Heart left ventricle (tissue), 16 donors: ENCODE measurements around the gene LPXN. TPM values are rescaled to one million over a fixed set of nuclear protein-coding genes. Genes with fewer than 3 reads are reported as not detected.

Source experiments
- ATAC-seq, 4 donors: fragments of 200-7000 bp; cut with Tn5 transposase; one replicate each; pipeline ENCODE4 v1.9.1; 2020 to 2022; ENCODE audit warnings: moderate library complexity in 4 of 4, mild to moderate bottlenecking in 3 of 4, moderate number of reproducible peaks in 1 of 4
- DNase-seq, 5 donors: peaks; one replicate each; pipeline ENCODE4 v3.0.0-alpha.2; 2020
- H3K27ac ChIP-seq, 12 donors: fragments of 200-600 bp; sonication (generic) in 4 of 12; one replicate each; pipeline versions ENCODE4 v1.5.0 to v1.8.0; 2016 to 2022; ENCODE audit warnings: mild to moderate bottlenecking in 2 of 12
- H3K27me3 ChIP-seq, 9 donors: fragments of 200-600 bp; sonication (generic) in 2 of 9; one replicate each; pipeline versions ENCODE4 v1.5.1 to v1.8.0; 2016 to 2022; ENCODE audit warnings: mild to moderate bottlenecking in 3 of 9
- H3K36me3 ChIP-seq, 9 donors: fragments of 200-600 bp; sonication (generic) in 2 of 9; one replicate each; pipeline versions ENCODE4 v1.5.0 to v1.8.0; 2018 to 2022; ENCODE audit warnings: mild to moderate bottlenecking in 2 of 9
- H3K4me1 ChIP-seq, 12 donors: fragments of 200-600 bp; sonication (generic) in 4 of 12; one replicate each; pipeline versions ENCODE4 v1.5.0 to v1.8.0; 2016 to 2022; ENCODE audit warnings: mild to moderate bottlenecking in 3 of 12
- H3K4me3 ChIP-seq, 12 donors: fragments of 200-600 bp; sonication (generic) in 4 of 12; one replicate each; pipeline versions ENCODE4 v1.5.0 to v1.8.0; 2017 to 2022; ENCODE audit warnings: mild to moderate bottlenecking in 9 of 12, moderate library complexity in 4 of 12
- H3K9me3 ChIP-seq, 12 donors: fragments of 200-600 bp; sonication (generic) in 4 of 12; one replicate each; pipeline versions ENCODE4 v1.5.0 to v1.8.0; 2016 to 2022; ENCODE audit warnings: mild to moderate bottlenecking in 1 of 12
- CTCF ChIP-seq, 12 donors: fragments of 200-600 bp; sonication (generic) in 4 of 12; IDR thresholded peaks; one replicate each; pipeline versions ENCODE4 v1.5.0 to v1.8.0; 2018 to 2022; ENCODE audit warnings: antibody characterized with exemption in 12 of 12, mild to moderate bottlenecking in 5 of 12
- POLR2A ChIP-seq, 2 donors: fragments of 450-650 bp; IDR thresholded peaks; one replicate each; pipeline ENCODE4 v1.6.1; 2017; ENCODE audit warnings: antibody characterized with exemption in 2 of 2, mild to moderate bottlenecking in 2 of 2, moderate library complexity in 2 of 2
- WGBS, 4 donors: extraction: QIAGEN DNeasy Blood & Tissue Kit in 2 of 4; methylation state at CpG; one replicate each; pipeline versions ENCODE4 v1.1.5 to v1.1.7; 2013 to 2018; 5-methylcytosine and 5-hydroxymethylcytosine counted together
- intact Hi-C, 10 donors: fragments of 100-400 bp; cut with DNase I; formaldehyde crosslinking; loops; one replicate each; pipeline versions ENCODE4 v1.11.1 to v1.14.2; 2022
- polyA plus RNA-seq, 2 donors: library from polyadenylated mRNA; stranded (reverse); fragments of 200-250 nt; gene quantifications; one replicate each; pipeline ENCODE4 v1.2.3, GENCODE V29; 2013
- total RNA-seq, 9 donors: library from RNA; depleted of rRNA in 2 of 9; stranded (reverse); fragments of >200 nt in 2 of 9; fragmentation: NEBNext Ultra II Directional in 3 of 9; extraction: Animal tissue kit (Norgen Biotek cat#: 25700) in 3 of 9; gene quantifications; one replicate each; pipeline versions ENCODE4 v1.1.0 to v1.2.4, GENCODE V29; 2016 to 2023
- donor health status: ischemic (EF 13 %, LVEDD 7.1; RV severe dilation, severe dysfunction).
- donor health status: healthy with polysubstance abuse.
- donor health status: DM: no; HTN: yes; CAD: no.
- donor health status: DM: no; HTN: no; CAD: no.
- donor health status: ischemic (EF 25% LVEDD 6.9; RV normal size, moderate dysfunction).
- donor health status: ischemic (EF 25% LVEDD 5.7; RV mildly dilated, moderate dysfunction).
- donor health status: healthy.
- donor health status: DM: yes; HTN: yes; CAD: no.
- donor health status: ischemic (EF 35%, LVEDD 5.7; RV mildly dilated, moderate dysfunction).
- donor health status: nonischemic (EF 11% LVEDD 7.7; RV severe dilation, severe dysfunction).
- donor health status: DM: yes; HTN: yes; CAD: no.
- donor health status: PGD.
- donor health status: ischemic (EF 29% LVEDD 5.4; RV normal size, mild dysfunction).
- donor health status: nonischemic (EF 23%, LVEDD 6.1; RV moderate dilation, normal function).

The LPXN gene
- total and polyA plus RNA-seq, 11 donors, result 1.8 to 19.8 (median 3.4) TPM

- Histone ChIP-seq H3K9me3 (no peaks in the 10 kb centered on the region), H3K27me3 (no peaks in the 10 kb centered on the region), H3K27ac (no peak overlapping the region), H3K36me3 (peaks cover 0 to 95% (median 78%) of the 10 kb centered on the region in 9 donors), H3K4me3 (no peak overlapping the region), H3K4me1 (peaks cover 0 to 16% (median 0%) of the 10 kb centered on the region in 12 donors)
- ATAC-seq (no peak), DNase-seq (no peak)
- intact Hi-C loops, result no loop called here
- TF ChIP-seq CTCF (IDR thresholded peaks at IDR 0.05) (no peak), POLR2A (IDR thresholded peaks at IDR 0.05) (no peak)
Measured at GRCh38 chr11:58564231-58564630, 11.4 kb downstream of the LPXN start.

GRCh38 chr11:58562375-58562800 is 13.3 kb downstream of the LPXN start:
- Histone ChIP-seq H3K4me3 (no peak overlapping the region), H3K27me3 (no peaks in the 10 kb centered on the region), H3K36me3 (peaks cover 0 to 85% (median 65%) of the 10 kb centered on the region in 9 donors), H3K9me3 (no peaks in the 10 kb centered on the region), H3K27ac (no peak overlapping the region), H3K4me1 (peaks cover 0 to 8% (median 0%) of the 10 kb centered on the region in 12 donors)
- TF ChIP-seq CTCF (IDR thresholded peaks at IDR 0.05), result no peak
- no peak for TF ChIP-seq POLR2A (IDR thresholded peaks at IDR 0.05)
- ATAC-seq (no peak), DNase-seq (no peak)
- intact Hi-C loops, result no loop called here

DNA sequence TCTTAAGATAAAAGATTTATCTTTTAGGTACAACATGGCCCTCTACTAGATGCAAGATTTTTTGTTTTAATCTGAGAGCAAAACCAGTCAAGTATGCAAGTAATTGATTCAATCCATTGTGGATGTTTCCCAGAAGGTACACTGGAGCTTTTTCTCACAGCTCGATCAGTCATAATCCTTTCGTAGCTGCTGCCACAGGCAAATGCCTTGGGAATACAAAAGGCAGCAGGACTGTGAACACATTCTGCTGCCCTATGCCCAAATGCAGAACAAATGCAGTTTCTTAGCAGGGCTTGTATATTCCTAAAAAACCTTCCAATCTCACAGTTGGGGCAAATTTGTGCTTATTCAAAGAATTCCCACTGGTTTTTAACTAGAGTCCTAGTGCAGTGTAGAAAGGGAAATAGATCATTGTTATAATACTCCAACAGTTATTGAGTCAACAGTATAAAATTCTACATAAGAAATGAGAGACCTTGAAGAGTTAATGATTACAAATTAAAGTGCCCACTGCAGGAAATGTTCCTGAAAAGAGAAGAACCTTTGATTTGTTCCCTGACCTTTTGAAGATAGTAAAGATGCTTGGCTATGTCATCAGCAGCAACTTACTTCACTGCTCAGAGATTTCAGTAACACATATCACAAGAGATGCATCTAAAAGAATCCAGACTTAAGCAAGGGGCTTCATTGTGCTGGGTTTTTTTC is 14.1 kb downstream of the LPXN start:
- 65 to 76% (median 70%) methylated on average over 2 of the region's 2 CpGs for WGBS, 4 donors
- H3K27ac ChIP-seq, result no peak overlapping the region
- intact Hi-C loops, result no loop called here

DNA sequence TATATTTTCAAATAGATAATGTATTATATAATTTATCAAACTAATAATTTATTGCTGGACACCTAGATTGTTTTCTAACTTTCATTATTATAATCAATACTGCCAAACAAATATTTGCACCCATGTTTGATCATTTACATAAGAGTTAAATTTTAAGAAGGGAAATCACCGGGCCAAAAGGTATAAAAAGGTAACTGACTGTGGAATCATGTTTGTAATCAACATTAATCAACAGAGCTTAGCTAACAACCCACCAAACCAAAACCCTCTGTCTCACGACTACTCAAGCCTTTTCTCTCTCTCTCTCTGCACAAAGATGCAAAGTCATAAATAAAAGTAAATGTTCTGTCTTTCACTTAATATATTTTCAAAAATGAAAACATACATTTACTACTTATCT is 14.8 kb downstream of the LPXN start:
- Histone ChIP-seq H3K27ac (no peak overlapping the region), H3K36me3 (peaks cover 0 to 70% (median 49%) of the 10 kb centered on the region in 9 donors), H3K4me3 (no peak overlapping the region), H3K4me1 (peaks cover 0 to 6% (median 0%) of the 10 kb centered on the region in 12 donors), H3K9me3 (no peaks in the 10 kb centered on the region), H3K27me3 (no peaks in the 10 kb centered on the region)
- DNase-seq (no peak), ATAC-seq (no peak)
- 42 to 90% (median 65%) methylated on average over 2 of the region's 2 CpGs for WGBS, 4 donors
- intact Hi-C loops, result no loop called here
- no peak for TF ChIP-seq POLR2A (IDR thresholded peaks at IDR 0.05)
- no peak for TF ChIP-seq CTCF (IDR thresholded peaks at IDR 0.05)

More for the DNA sequence above, 14.1 kb downstream of the LPXN start:
- H3K27me3 ChIP-seq, result no peaks in the 10 kb centered on the region
- peaks cover 0 to 6% (median 0%) of the 10 kb centered on the region in 12 donors for H3K4me1 ChIP-seq
- peaks cover 0 to 77% (median 56%) of the 10 kb centered on the region in 9 donors for H3K36me3 ChIP-seq
- no peak for DNase-seq
- H3K4me3 ChIP-seq, result no peak overlapping the region
- TF ChIP-seq CTCF (IDR thresholded peaks at IDR 0.05) (no peak), POLR2A (IDR thresholded peaks at IDR 0.05) (no peak)
- H3K9me3 ChIP-seq, result no peaks in the 10 kb centered on the region
- no peak for ATAC-seq
